OCI-LY3 (cell line): ENCODE measurements around the gene STAT6.

Source experiments
- H2AFZ ChIP-seq: fragments of 200-600, 300-600 bp; shearing (Covaris generic); 2 replicates; pipeline ENCODE4 v1.6.0; 2014; ENCODE audit warnings: antibody characterized with exemption, low read depth, low read length
- H3K27ac ChIP-seq: fragments of 200-600, 300-600 bp; sonication (generic); 2 replicates; pipeline ENCODE4 v1.5.1; 2014; ENCODE audit warnings: mild to moderate bottlenecking, low read length, moderate library complexity, mixed read lengths
- H3K27me3 ChIP-seq: fragments of 200-600, 300-600 bp; sonication (generic); 2 replicates; pipeline ENCODE4 v1.6.1; 2014; ENCODE audit warnings: low read depth, low read length, mixed read lengths
- H3K36me3 ChIP-seq: fragments of 200-600, 300-600 bp; sonication (generic); replicated peaks from 2 replicates; pipeline ENCODE3; 2014; ENCODE audit warnings: low read depth, low read length, mixed read lengths
- H3K4me1 ChIP-seq: fragments of 300-600, 200-600 bp; sonication (generic); 2 replicates; pipeline ENCODE4 v1.6.1; 2014; ENCODE audit warnings: low read length, mixed read lengths
- H3K4me2 ChIP-seq: fragments of 200-600, 300-600 bp; sonication (generic); 2 replicates; pipeline ENCODE4 v1.6.1; 2014; ENCODE audit warnings: low read length, mixed read lengths
- H3K4me3 ChIP-seq: fragments of 300-600, 200-600 bp; sonication (generic); 2 replicates; pipeline ENCODE4 v1.5.1; 2014; ENCODE audit warnings: antibody characterized with exemption, mild to moderate bottlenecking, low read length, moderate library complexity
- H3K79me2 ChIP-seq: fragments of 300-600, 200-600 bp; shearing (Covaris generic); 2 replicates; pipeline ENCODE4 v1.6.1; 2014; ENCODE audit warnings: mild to moderate bottlenecking, low read length, mixed read lengths
- H3K9ac ChIP-seq: fragments of 300-600, 200-600 bp; shearing (Covaris generic); 2 replicates; pipeline ENCODE4 v1.6.0; 2014; ENCODE audit warnings: mild to moderate bottlenecking, low read length, moderate library complexity
- H3K9me3 ChIP-seq: fragments of 200-600, 300-600 bp; shearing (Covaris generic); 2 replicates; pipeline ENCODE4 v1.6.1; 2014; ENCODE audit warnings: low read length, mixed read lengths; ENCODE audit not compliant: insufficient read depth
- H4K20me1 ChIP-seq: fragments of 200-600, 300-600 bp; sonication (generic); 2 replicates; pipeline ENCODE4 v1.6.1; 2016; ENCODE audit warnings: low read length, mixed read lengths; ENCODE audit not compliant: insufficient read depth
- EZH2phosphoT487 ChIP-seq: fragments of 200-600 bp; shearing (Covaris generic); IDR thresholded peaks from 2 replicates; pipeline ENCODE4 v1.6.1; 2018; ENCODE audit warnings: antibody characterized with exemption, mixed run types, low read depth
- TF ChIP-seq, protein P1 (sequence below): fragments of 200-600, 300-600 bp; sonication (generic); IDR thresholded peaks from 2 replicates; pipeline ENCODE4 v1.5.1; 2014; ENCODE audit warnings: antibody characterized with exemption, low read length, low read depth

Gene STAT6

GRCh38 chr12:57151741-57152630 is 40.8 kb upstream of the STAT6 start:
- TF ChIP-seq, protein P1, sequence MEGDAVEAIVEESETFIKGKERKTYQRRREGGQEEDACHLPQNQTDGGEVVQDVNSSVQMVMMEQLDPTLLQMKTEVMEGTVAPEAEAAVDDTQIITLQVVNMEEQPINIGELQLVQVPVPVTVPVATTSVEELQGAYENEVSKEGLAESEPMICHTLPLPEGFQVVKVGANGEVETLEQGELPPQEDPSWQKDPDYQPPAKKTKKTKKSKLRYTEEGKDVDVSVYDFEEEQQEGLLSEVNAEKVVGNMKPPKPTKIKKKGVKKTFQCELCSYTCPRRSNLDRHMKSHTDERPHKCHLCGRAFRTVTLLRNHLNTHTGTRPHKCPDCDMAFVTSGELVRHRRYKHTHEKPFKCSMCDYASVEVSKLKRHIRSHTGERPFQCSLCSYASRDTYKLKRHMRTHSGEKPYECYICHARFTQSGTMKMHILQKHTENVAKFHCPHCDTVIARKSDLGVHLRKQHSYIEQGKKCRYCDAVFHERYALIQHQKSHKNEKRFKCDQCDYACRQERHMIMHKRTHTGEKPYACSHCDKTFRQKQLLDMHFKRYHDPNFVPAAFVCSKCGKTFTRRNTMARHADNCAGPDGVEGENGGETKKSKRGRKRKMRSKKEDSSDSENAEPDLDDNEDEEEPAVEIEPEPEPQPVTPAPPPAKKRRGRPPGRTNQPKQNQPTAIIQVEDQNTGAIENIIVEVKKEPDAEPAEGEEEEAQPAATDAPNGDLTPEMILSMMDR: no peak
- no peak for TF ChIP-seq EZH2phosphoT487
- H3K27ac ChIP-seq: no peak overlapping the region
- no peaks in the 10 kb centered on the region for H3K27me3 ChIP-seq
- no peak overlapping the region for H3K9ac ChIP-seq
- no peaks in the 10 kb centered on the region for H3K9me3 ChIP-seq
- H3K4me2 ChIP-seq: no peak overlapping the region
- no peaks in the 10 kb centered on the region for H4K20me1 ChIP-seq
- no peak overlapping the region for H2AFZ ChIP-seq
- H3K36me3 ChIP-seq: no peaks in the 10 kb centered on the region
- peaks cover 14% of the 10 kb centered on the region for H3K4me1 ChIP-seq
- H3K4me3 ChIP-seq: no peak overlapping the region
- no peaks in the 10 kb centered on the region for H3K79me2 ChIP-seq

- Histone ChIP-seq H2AFZ (no peak overlapping the region), H3K36me3 (no peaks in the 10 kb centered on the region), H3K27ac (no peak overlapping the region), H3K4me3 (no peak overlapping the region), H3K9me3 (no peaks in the 10 kb centered on the region), H3K27me3 (no peaks in the 10 kb centered on the region), H3K4me1 (peaks cover 14% of the 10 kb centered on the region), H3K9ac (no peak overlapping the region), H3K79me2 (no peaks in the 10 kb centered on the region), H4K20me1 (no peaks in the 10 kb centered on the region), H3K4me2 (no peak overlapping the region)
- TF ChIP-seq, protein P1: no peak
- TF ChIP-seq EZH2phosphoT487: no peak
These were observed 39.3 kb upstream of the STAT6 start for GRCh38 chr12:57150400-57151000.

GRCh38 chr12:57149245-57149900 is 38.2 kb upstream of the STAT6 start:
- Histone ChIP-seq H3K4me3 (no peak overlapping the region), H3K27ac (no peak overlapping the region), H3K4me1 (peaks cover 3% of the 10 kb centered on the region), H3K9me3 (no peaks in the 10 kb centered on the region), H2AFZ (no peak overlapping the region), H3K36me3 (no peaks in the 10 kb centered on the region), H3K9ac (no peak overlapping the region), H3K27me3 (no peaks in the 10 kb centered on the region), H3K79me2 (no peaks in the 10 kb centered on the region), H4K20me1 (no peaks in the 10 kb centered on the region), H3K4me2 (no peak overlapping the region)
- TF ChIP-seq, protein P1: no peak
- TF ChIP-seq EZH2phosphoT487: no peak
